ENCODE measurements around the gene SPDYC. TPM values are rescaled to one million over a fixed set of nuclear protein-coding genes. Genes with fewer than 3 reads are reported as not detected.

Gene SPDYC
- total RNA-seq, 2 experiments from 2014 or later, result not detected

GRCh38 chr11:65215441-65216076 lies 45.5 kb downstream of the SPDYC start:
- no peak for DNase-seq (ENCODE audit: low spot score)
- peaks cover 5% of the 10 kb centered on the region; the same call in 1 of the 2 replicates for H3K36me3 ChIP-seq (ENCODE audit: insufficient read depth, low read length)
- H4K20me1 ChIP-seq (ENCODE audit: insufficient read depth, low read length), result no peaks in the 10 kb centered on the region
- no TSS peak for BruUV-seq (replicated peaks)
- intact Hi-C loops (cut with micrococcal nuclease; ENCODE audit: unreplicated experiment), result no loop called here
- no peaks in the 10 kb centered on the region for H3K4me1 ChIP-seq (ENCODE audit: insufficient read depth, low read length, poor library complexity, severe bottlenecking)
- ChIA-PET CTCF (ENCODE audit: unreplicated experiment) (no interaction called here), POLR2A (no interaction called here)
- H3K27ac ChIP-seq (ENCODE audit: low read depth, low read length, poor library complexity, severe bottlenecking), result no peak overlapping the region
- TF ChIP-seq EZH2phosphoT487 (IDR thresholded peaks at IDR 0.05; ENCODE audit: borderline replicate concordance, low read depth, low read length), result no peak
- TF ChIP-seq, protein P1, sequence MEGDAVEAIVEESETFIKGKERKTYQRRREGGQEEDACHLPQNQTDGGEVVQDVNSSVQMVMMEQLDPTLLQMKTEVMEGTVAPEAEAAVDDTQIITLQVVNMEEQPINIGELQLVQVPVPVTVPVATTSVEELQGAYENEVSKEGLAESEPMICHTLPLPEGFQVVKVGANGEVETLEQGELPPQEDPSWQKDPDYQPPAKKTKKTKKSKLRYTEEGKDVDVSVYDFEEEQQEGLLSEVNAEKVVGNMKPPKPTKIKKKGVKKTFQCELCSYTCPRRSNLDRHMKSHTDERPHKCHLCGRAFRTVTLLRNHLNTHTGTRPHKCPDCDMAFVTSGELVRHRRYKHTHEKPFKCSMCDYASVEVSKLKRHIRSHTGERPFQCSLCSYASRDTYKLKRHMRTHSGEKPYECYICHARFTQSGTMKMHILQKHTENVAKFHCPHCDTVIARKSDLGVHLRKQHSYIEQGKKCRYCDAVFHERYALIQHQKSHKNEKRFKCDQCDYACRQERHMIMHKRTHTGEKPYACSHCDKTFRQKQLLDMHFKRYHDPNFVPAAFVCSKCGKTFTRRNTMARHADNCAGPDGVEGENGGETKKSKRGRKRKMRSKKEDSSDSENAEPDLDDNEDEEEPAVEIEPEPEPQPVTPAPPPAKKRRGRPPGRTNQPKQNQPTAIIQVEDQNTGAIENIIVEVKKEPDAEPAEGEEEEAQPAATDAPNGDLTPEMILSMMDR (conservative IDR thresholded peaks at IDR 0.05; ENCODE audit: low read length), result no peak
- no peaks in the 10 kb centered on the region for H3K9me2 ChIP-seq (ENCODE audit: insufficient read depth, low read length)
- no peak overlapping the region for H3K4me2 ChIP-seq (ENCODE audit: low read length)
- no peaks in the 10 kb centered on the region for H3K9me3 ChIP-seq (ENCODE audit: low read length)
- no peak overlapping the region for H2AFZ ChIP-seq (ENCODE audit: low read length)
- no peak overlapping the region for H3K4me3 ChIP-seq (ENCODE audit: low read depth, low read length, poor library complexity, severe bottlenecking)
- H3K79me2 ChIP-seq (ENCODE audit: insufficient read depth, low read depth, low read length), result no peaks in the 10 kb centered on the region

- H3K9me2 ChIP-seq (ENCODE audit: insufficient read depth, low read length), result no peaks in the 10 kb centered on the region
- POLR2A ChIA-PET, result no interaction called here
- H3K36me3 ChIP-seq (ENCODE audit: insufficient read depth, low read length), result no peaks in the 10 kb centered on the region
- no peak overlapping the region for H3K4me3 ChIP-seq (ENCODE audit: low read depth, low read length, poor library complexity, severe bottlenecking)
- no peak overlapping the region for H3K27ac ChIP-seq (ENCODE audit: low read depth, low read length, poor library complexity, severe bottlenecking)
- H3K9me3 ChIP-seq (ENCODE audit: low read length), result no peaks in the 10 kb centered on the region
- H3K79me2 ChIP-seq (ENCODE audit: insufficient read depth, low read depth, low read length), result no peaks in the 10 kb centered on the region
- BruUV-seq (replicated peaks), result no TSS peak
- no peaks in the 10 kb centered on the region for H3K4me1 ChIP-seq (ENCODE audit: insufficient read depth, low read length, poor library complexity, severe bottlenecking)
- no peak overlapping the region for H2AFZ ChIP-seq (ENCODE audit: low read length)
- CTCF ChIA-PET (ENCODE audit: unreplicated experiment), result no interaction called here
- no peak overlapping the region for H3K4me2 ChIP-seq (ENCODE audit: low read length)
- intact Hi-C loops (cut with micrococcal nuclease; ENCODE audit: unreplicated experiment), result no loop called here
- H4K20me1 ChIP-seq (ENCODE audit: insufficient read depth, low read length), result no peaks in the 10 kb centered on the region
- TF ChIP-seq, protein P1 (conservative IDR thresholded peaks at IDR 0.05; ENCODE audit: low read length), result no peak
- TF ChIP-seq EZH2phosphoT487 (IDR thresholded peaks at IDR 0.05; ENCODE audit: borderline replicate concordance, low read depth, low read length), result no peak
- no peak for DNase-seq (ENCODE audit: low spot score)
Observed at GRCh38 chr11:65216830-65217229, 46.8 kb downstream of the SPDYC start.

All from OCI-LY7 (cell line).